Activated gamma-delta T cell treated with Interleukin-2 at 50 U/mL for 16 hours (primary cell): ENCODE results near the gene IL17A.
A peak's percentile ranks its signal among the peaks of the same experiment; 100 is the strongest.

Experiments used
- DNase-seq: peaks from one replicate; pipeline ENCODE4 v3.0.0-alpha.2; 2020

Gene IL17A

DNA sequence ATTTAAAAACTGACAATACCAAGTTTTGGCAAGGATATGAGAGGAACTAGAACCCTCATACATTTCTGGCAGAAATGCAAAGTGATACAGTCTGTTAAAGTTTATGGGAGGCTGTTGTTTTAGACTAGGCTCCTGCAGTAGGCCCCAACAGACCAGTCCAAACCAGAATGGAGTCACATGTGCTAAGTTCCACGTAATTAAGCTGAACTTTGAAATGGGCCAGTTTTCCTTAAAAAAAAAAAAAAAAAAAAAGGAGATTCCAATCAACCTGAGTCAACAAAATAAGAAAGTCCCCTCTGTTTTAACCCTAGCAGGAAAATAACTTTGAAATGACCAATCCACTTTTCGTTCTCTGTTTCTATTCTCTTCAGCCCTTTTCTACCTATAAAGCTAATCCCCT, 31.6 kb downstream of the IL17A start:
- DNase-seq, result no peak

DNA sequence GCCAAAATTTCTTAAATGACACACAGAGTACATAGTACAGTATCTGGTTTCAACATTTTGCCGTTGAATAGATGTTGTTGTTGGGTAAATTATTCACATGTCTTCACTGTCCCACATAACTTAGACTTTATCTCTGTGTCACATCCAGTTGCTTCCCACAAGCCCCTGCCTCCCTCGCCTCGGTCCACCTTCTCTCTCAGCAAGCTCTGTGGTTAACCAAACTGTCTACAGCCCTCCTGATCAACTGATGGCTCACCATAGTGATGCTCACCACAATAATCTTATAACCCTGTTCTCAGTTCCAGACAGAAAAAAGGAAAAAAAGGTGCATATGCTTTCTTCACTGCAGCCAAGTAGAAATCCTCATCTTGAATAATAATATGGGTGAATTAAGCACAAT, 35.1 kb downstream of the IL17A start:
- no peak for DNase-seq

- no peak for DNase-seq
These were observed 41.3 kb downstream of the IL17A start for GRCh38 chr6:52227495-52227894.

- DNase-seq, result no peak
These were observed 44.5 kb downstream of the IL17A start for GRCh38 chr6:52230685-52231084.

DNA sequence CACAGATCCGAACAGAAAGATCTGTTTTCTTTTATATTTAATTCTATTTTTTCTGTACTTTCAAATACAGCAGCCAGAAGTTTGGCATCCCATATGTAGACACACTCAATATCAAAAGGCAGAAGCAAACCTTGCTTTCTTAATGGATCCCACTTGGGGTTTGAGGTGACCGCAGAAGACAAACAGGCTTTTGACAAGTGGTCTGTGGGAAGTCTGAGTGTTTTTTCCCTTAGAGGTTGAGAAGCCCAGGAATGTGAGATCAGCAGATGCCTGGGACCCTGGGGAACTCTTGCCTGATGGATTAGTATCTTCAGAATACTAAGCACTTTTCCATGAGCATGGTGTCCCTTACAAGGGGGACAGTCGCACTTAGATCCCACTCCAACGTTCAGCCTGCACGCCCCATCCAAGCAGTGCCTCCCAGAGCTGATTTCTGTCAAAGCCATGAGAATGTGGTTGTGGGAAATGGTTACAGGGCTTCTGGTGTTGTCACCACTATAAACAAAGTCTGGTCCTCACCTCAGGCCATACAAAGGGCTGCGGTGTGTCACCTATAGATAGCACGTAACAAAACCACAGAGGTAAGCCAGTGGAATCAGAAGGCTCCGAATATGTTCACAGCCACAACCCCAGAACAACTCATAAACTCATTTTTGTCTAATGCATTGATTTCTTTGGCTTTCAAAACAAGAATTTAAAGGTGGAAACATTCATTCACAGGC, 45.4 kb downstream of the IL17A start:
- peak; percentile 34 for DNase-seq

DNA sequence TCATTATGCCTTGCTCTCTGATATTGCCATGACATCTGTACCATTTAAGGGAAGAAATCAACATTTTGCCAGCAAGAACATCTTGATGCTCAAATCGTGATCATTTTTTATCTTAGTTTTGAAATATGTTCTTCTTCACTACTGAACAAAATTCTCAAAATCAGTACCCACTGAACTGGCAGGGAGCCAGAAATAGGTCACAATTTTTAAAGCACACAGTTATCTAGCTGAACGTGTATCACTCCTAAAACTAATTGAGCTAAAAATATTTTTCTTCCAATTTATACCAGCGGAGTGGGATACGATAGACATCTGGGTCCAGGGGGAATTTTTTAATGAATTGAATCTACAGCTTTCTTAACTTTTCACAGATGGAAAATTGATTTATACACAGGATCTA, 46.8 kb downstream of the IL17A start:
- DNase-seq, result no peak

GRCh38 chr6:52233975-52234823, 48.0 kb downstream of the IL17A start:
- no peak for DNase-seq
